Suppressor macrophage (primary cell): ENCODE data around the gene SORCS3.
"Not testable (repeated sequence)": the region's sequence is repeated elsewhere in the genome, so short reads cannot be mapped to it uniquely, and the experiment has no call there.

Source experiments
- DNase-seq, 4 experiments: peaks; one replicate each; pipeline ENCODE4 v3.0.0-alpha.2; 2020 to 2022

Gene SORCS3

GRCh38 chr10:104694074-104694473 is 53.0 kb downstream of the SORCS3 start:
- no peak for DNase-seq

- DNase-seq = not testable (repeated sequence)
These were observed 62.2 kb downstream of the SORCS3 start for GRCh38 chr10:104703262-104703661.

- DNase-seq = no peak
These were observed 65.8 kb downstream of the SORCS3 start for GRCh38 chr10:104706886-104707285.

GRCh38 chr10:104707602-104708459 is 66.7 kb downstream of the SORCS3 start:
- no peak for DNase-seq

- no peak for DNase-seq
These were observed 70.2 kb downstream of the SORCS3 start for GRCh38 chr10:104711302-104711721.

GRCh38 chr10:104730593-104730992 is 89.5 kb downstream of the SORCS3 start:
- DNase-seq = not testable (repeated sequence)

GRCh38 chr10:104731192-104731591 is 90.1 kb downstream of the SORCS3 start:
- no peak for DNase-seq

- DNase-seq = no peak
These were observed 91.1 kb downstream of the SORCS3 start for GRCh38 chr10:104732222-104732621.

- DNase-seq = no peak
These were observed 93.3 kb downstream of the SORCS3 start for GRCh38 chr10:104734433-104734832.

GRCh38 chr10:104735036-104735756 is 94.1 kb downstream of the SORCS3 start:
- DNase-seq = no peak

- no peak for DNase-seq
These were observed 94.8 kb downstream of the SORCS3 start for GRCh38 chr10:104735757-104736391.

GRCh38 chr10:104741127-104741526 is 100.0 kb downstream of the SORCS3 start:
- no peak for DNase-seq

- no peak for DNase-seq
These were observed 103.0 kb downstream of the SORCS3 start for GRCh38 chr10:104744052-104744451.

- no peak for DNase-seq
These were observed 109.2 kb downstream of the SORCS3 start for GRCh38 chr10:104750291-104750690.

- no peak for DNase-seq
These were observed 121.7 kb downstream of the SORCS3 start for GRCh38 chr10:104762793-104763192.

GRCh38 chr10:104766341-104766740 is 125.3 kb downstream of the SORCS3 start:
- DNase-seq = no peak

GRCh38 chr10:104767282-104767681 is 126.2 kb downstream of the SORCS3 start:
- DNase-seq = no peak

GRCh38 chr10:104767745-104768144 is 126.7 kb downstream of the SORCS3 start:
- no peak for DNase-seq

GRCh38 chr10:104773105-104773504 is 132.0 kb downstream of the SORCS3 start:
- DNase-seq = no peak

GRCh38 chr10:104774234-104774633 is 133.1 kb downstream of the SORCS3 start:
- no peak for DNase-seq

- no peak for DNase-seq
These were observed 136.2 kb downstream of the SORCS3 start for GRCh38 chr10:104777086-104777799.

GRCh38 chr10:104778371-104778770 is 137.3 kb downstream of the SORCS3 start:
- DNase-seq = no peak

GRCh38 chr10:104779701-104780100 is 138.6 kb downstream of the SORCS3 start:
- DNase-seq = no peak
